Measurements from ENCODE around the gene IQSEC1.

Gene IQSEC1

DNA sequence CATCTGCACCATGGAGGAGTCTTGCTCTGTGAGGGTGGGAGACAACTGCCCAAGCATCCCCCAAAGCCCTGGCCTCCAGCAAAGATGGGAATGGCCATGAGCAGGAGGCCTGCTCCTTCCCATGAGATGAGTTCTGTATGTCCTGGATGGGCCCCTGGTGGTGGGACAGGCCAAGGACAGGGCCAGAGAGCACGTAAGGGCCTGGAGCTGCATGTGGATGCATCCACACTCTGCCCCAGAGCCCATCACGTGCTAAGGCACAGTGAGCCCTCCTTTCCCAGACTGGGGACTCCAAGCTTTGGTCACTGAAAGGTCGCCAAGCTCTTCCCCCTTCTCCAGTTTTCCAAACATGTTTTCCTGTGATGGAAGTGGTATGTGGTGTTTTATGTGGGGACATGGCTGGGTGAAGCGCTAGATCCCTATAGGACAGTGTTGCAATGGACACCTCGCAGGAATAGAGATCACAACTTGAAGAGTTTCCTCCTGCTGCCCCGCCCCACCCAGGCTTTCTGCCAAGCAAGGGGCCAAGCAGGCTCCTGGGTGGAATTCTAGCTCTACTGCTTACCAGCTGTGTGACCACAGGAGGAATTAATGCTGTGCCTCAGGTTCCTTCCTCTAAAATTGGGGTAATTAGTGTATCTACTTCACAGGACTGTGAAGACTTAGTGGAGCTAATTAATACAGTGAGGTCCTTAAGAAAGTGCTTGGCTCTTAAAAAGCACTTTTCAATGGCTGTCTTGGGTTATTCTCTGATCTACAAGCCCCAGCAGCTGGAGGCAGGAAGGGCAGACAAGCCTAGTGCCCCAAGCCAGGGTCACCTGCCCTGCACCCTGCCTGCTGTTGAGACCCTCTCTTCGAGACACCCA lies 125.5 kb downstream of the IQSEC1 start:
- no peak for DNase-seq

DNA sequence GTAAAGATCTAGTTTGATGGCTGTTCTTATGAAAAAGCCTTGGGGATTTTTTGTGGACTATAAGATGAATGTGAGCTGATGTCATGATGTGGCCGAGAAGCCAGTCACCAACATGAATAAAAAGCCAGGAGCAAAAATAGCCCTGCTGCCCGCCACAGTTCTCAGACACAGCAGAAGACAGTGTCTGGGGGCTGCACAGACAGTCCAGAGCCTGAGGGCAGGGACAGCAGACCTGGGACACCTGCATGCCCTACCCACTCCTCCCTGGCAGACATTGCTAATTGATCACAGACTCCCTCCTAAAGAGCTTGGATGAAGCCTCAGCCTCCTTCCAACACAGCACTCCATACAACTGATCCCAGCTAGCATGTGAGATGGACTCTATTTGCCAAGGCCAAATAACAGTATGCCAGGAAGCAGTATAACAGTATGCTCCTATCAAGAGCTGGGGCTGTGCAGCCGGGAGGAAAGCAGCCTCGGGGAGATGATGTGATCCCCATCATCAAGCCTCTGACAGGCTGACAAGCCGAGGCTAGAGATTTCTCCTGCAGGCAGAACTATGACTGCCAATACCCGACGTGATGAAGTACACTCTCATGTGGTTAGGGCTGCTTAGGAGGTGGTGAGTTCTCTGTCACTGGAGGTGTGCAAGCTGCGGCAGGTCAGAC lies 126.4 kb downstream of the IQSEC1 start:
- no peak for DNase-seq

DNA sequence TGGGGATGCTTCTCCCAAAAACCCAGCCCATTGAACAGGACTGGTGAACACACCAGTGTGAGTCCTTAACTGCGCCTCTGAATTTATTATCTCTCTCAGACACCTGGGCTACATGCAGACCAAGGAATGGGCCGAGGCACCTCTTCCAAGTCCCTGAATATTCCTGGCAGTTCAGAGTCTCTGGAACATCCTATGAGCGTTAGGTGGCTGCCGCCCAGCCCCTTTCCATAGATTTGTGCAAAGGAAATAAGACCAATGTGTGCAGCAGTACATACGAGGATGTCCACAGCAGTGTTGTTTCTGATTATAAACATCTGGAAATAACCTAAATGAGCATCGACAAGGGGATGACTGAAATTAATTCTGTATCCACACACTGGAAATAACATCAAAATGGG lies 127.0 kb downstream of the IQSEC1 start:
- no peak for DNase-seq

DNA sequence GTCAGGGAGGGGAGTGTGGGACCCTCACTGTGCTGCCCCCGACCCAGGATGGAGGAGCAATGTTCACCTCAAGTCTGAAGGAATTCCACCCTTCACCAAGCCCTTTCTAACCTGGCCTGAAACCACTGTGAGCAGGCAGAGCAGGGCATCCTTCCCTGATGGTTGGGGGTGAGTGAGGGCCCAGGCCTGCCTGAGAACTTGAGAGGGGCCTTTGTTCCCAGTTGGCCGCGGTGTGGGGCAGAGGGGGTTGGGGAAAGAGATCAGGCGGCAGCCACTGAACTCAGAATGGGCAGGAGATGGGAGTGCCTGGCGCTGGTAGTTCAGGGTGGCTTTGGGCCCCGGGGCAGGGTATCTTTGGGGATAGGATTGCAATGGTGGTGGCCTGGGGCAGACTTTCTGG lies 128.4 kb downstream of the IQSEC1 start:
- DNase-seq: no peak

DNA sequence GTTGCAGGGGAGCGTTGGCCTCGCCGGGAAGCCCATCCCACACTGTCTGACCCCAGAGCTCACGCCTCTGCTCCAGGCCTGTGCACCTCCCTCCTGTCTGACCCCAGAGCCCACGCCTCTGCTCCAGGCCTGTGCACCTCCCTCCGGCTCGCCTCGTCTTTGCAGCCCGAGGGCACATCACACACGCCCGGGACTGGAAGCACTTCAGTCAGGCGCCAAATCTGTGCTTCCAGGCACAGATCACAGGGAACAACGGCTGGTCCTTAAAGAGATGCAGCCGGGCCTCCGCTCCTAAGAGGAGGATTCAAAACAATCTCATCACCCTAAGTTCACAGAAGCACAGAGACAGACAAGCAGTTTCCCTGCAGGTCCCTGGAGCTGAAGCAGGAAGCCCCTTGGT lies 128.8 kb downstream of the IQSEC1 start:
- DNase-seq: no peak

DNA sequence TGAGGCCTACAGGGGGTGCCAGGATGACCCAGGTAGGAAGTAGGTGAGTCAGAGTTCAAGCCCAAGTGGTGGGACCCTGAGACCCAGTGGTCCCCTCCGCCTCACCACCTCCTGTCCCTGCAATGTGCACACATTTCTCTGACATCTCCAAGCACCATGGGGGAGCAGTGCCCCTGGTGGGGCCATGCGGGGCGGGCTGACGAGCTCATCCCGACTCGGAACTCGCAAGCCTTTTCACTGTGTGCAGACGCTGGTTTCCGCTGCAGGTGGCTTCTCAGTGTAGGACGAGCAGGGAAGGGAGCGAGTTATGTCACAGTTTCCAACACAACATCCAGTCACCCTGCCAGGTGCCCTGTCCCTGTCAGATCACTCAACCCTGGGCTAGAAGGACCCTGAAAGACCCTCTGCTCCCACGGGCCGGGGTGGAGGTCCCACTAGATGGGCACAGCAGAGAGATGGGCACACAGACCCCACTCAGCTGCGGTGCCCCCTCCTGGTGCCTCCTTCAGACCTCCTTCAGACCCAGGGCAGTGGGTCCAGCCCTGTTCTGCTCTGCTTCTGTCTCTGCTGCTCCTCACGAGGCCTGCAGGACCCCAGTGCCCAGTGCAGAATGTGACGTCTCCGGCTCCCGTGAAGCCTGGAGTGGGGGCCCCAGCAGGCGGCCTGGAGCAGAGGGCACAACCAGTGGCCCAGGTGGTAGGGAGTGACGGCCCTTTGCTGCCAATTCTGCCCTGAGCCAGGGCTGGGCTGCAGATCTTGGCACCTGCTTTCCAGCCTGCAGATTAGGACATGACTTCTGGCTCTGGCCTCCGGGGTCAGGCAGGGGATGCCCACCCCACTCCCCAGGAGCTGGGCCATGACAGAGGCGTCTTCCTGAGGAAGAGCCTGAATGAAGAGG lies 129.9 kb downstream of the IQSEC1 start:
- DNase-seq: no peak

DNA sequence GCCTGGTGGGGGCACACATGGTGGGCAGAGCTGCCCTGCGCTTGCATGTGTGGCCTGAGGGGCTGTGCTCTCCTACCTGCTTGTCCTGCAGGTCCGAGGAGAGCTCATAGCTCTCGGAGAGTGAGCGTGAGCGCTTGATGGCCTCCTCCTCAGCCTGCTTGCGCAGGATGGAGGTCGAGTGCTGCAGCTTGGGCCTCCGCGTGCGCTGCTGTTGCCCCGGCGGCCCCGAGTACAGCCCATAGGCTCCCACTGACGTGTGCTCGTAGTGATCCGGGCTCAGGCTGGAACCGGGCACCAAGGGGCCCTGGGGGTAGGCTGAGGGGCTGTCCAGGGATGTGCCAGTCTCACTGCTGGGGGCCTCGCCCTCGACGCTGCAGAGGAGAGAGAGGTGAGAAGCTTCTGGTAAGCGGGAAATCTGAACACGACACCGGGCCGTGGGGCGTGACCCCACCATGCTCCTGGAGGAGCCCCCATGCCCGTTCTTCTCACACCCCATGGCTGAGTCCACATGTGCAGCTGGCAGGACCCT lies 131.7 kb downstream of the IQSEC1 start:
- DNase-seq: no peak

GRCh38 chr3:12940854-12941253 lies 132.4 kb downstream of the IQSEC1 start:
- DNase-seq: no peak

DNA sequence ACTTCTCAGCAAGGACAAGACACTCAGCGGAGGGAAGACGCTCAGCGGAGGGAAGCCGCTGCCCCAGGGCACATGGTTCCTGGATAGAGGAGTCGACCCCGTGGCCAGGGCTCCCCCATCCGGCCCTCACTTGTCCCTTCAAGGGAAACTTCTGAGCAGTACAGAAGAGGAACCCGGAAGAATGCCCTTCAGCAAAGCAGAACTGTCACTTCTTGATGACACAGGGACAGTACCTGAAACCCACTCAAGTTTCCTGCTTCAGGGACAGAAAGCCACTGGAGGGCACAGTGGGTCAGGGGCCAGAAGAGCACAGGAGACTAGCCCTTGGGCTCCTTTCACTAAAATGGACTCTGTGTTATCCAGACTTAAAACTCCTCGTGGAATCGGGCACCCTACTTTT lies 134.1 kb downstream of the IQSEC1 start:
- no peak for DNase-seq

DNA sequence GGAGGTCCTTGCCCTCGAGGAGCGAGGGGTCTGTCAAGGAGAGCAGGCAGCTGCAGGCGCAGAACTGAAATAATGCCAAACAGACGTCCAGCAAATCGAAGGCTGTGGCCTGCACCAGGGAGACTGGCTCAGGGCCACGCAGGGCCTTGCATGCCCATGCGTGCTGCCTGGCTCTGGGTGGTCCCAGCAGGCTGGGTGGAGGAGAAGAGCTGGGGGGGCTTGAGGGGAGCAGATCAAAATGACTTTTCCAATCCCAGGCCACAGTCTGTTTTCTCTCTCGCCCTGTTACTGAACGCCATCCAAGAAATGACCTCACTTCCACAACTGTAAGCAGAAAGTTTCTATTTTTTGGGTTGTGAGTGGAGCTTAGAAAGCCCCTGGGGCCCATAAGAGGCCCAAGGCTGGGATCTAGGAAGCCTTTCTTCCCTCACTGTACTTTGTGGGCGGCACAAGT lies 134.9 kb downstream of the IQSEC1 start:
- no peak for DNase-seq

DNA sequence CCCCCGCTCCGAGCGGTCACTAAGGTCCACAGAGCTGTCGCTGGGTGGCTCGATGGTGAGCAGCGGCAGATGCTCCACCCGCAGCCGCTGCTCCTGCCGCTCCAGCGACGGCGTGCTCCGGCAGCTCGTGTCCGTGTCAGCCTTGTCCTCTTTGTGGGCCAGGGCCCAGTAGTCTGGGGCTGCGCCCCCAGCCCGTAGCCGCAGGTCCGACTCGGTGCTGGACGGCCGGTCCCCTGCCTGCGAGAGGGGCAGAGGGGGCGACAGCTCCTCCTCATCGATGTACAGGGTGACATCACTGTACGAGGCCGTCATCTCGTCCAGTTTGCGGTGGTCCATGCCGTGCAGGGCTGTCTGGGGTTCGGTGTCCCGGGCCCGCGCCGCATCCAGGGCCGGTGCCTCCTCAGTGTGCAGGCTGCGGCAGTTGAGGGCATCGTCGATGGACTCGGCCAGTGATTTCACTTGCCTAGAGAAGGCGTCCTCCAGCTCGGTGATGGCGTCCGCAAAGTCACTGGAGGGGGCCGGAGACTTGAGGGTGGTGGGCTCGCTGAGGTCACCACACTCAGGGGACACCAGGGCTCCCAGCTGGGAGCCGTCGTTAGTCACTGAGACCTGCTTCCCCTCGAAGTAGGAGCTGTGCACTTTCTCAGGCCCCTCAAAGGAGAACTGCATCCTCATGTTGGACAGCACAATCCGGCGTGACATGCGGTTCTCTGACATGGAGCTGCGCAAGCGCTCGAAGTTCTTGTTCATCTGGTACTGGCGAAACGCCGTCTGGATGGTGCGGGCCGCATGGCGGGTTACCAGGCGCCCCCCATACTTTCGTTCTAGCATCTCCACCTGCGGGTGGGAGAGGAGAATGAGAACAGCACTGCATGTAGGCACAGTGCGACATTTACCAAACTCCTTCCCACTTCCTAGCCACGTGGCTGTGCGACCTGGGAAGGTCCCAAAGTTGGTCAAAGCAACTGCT lies 137.1 kb downstream of the IQSEC1 start:
- DNase-seq: no peak

- DNase-seq: no peak
Measured at GRCh38 chr3:12935023-12935860, 138.0 kb downstream of the IQSEC1 start.

- DNase-seq: no peak
Measured at GRCh38 chr3:12934431-12934830, 138.8 kb downstream of the IQSEC1 start.

DNA sequence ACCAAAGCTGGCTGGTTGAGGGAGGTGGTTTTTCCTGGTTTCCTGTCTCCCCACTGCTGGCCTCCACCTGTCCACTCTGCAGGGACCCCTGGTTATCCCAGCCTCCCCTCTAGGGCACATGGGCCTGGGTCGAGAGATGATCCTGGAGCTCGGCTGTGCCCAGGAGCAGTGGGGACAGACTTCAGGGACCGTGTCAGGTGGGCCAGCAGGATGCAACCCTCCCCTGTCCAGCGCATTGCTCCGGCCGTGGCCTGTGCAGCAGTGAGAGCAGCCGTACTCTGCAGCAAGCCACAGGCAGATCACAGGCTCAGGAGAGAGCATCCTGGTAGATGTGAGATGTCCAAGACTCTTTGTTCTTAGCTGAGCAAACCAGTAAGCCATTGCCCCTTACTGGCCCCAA lies 139.3 kb downstream of the IQSEC1 start:
- no peak for DNase-seq

GRCh38 chr3:12932754-12933153 lies 140.5 kb downstream of the IQSEC1 start:
- DNase-seq: no peak

- DNase-seq: no peak
Measured at GRCh38 chr3:12932347-12932746, 140.9 kb downstream of the IQSEC1 start.

GRCh38 chr3:12931273-12931905 lies 141.8 kb downstream of the IQSEC1 start:
- DNase-seq: no peak

DNA sequence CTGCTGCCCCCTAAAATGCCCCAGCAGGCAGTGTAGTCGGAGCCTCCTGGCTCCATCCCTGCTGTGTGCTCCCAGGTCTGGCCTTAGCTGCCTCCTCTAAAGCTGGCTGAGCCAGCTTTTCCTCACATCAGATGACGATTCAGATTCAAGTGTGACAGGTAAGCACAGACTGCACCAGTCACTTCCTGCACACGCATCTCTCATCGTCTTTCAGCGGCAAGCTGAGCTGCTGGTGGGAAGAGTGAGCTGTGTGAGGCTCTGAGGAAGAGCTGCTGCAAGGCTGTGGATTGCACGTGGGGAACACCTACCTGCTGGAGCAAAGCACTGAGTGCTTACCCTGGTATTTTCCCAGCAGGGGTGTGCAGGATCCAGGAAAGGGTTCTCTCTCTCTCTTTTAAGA lies 143.4 kb downstream of the IQSEC1 start:
- DNase-seq: no peak

DNA sequence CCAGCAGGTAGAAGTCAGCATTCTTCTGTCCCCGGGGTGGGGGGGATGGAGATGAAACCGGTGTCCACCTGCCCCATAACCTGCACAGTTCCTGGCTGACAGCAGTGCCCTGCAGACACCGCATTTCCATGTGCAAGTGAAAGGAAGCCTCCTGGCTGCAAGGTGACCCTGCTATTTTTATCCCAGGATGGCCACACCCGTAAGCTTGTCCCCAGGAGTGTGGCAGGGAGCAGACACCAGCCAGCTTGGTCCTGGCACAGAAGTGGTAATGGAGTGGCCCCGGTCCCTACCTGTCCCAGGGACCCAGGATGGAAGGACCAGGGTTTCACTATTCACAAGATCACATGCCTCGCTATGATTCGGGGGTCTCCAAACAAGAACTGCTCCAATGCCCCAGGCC lies 146.6 kb downstream of the IQSEC1 start:
- no peak for DNase-seq

DNA sequence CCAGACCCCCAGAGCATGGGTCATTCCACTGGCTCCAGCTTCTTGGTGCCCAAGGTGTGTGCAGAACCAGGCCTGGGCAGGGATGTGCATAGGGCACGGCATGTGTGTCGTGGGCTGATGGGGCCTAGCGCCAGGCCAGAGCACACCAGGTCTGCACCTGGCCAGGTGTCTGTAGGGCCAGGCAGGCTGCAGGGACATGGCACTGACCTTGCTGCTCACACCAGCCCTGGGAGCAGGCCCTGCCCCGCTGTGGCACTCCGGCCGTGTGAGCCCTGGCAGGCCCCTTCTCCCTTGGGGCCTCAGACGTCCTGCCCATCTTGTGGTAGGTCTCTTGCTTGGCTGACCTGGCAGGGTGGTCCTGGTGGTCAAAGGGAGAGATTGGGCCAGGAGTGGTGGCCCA lies 147.6 kb downstream of the IQSEC1 start:
- no peak for DNase-seq

All from activated CD4-positive, alpha-beta T cell treated with anti-CD3 and anti-CD28 coated beads, Interleukin-2, amount 50 U/mL, for 16 hours (primary cell).